Renal pelvis (tissue), 12 donors: ENCODE measurements around the gene KIAA1586. TPM values are rescaled to one million over a fixed set of nuclear protein-coding genes. Genes with fewer than 3 reads are reported as not detected.
"Not testable (repeated sequence)": the region's sequence is repeated elsewhere in the genome, so short reads cannot be mapped to it uniquely, and the experiment has no call there.

Experiments used
- DNase-seq: peaks from one replicate; pipeline ENCODE4 v3.0.0-alpha.2; 2013
- long read RNA-seq, 16 experiments: transcript quantifications; one replicate each; lab custom pipeline, GENCODE V29; 2026
- polyA plus RNA-seq, 3 donors: library from polyadenylated mRNA; unstranded; fragments of 120-200 nt; gene quantifications; one replicate each; pipeline ENCODE4 v1.2.1, GENCODE V29; 2013; ENCODE audit not compliant: insufficient read length in 3 of 3

KIAA1586 gene
- 10 to 100 TPM; 19.5 to 23.1 (median 22.5) TPM for polyA plus RNA-seq
- long read RNA-seq, donor 1, transcript KIAA1586-201 (4 exons, 2,933 nt) = major isoform, 7 of 31 reads
- long read RNA-seq, donor 1, partial matches to known transcripts = 22 of 31 reads
- long read RNA-seq, donor 1, other reads (novel, unspliced or antisense) = 0 of 31 reads
- long read RNA-seq, donor 2, transcript KIAA1586-201 (4 exons, 2,933 nt) = major isoform, 10 of 31 reads
- long read RNA-seq, donor 2, partial matches to known transcripts = 17 of 31 reads
- long read RNA-seq, donor 2, other reads (novel, unspliced or antisense) = 0 of 31 reads
- long read RNA-seq, donor 3, transcript KIAA1586-201 (4 exons, 2,933 nt) = major isoform, 11 of 11 reads
- long read RNA-seq, donor 3, partial matches to known transcripts = 0 of 11 reads
- long read RNA-seq, donor 3, other reads (novel, unspliced or antisense) = 0 of 11 reads
- long read RNA-seq, donor 4, transcript KIAA1586-201 (4 exons, 2,933 nt) = major isoform, 7 of 27 reads
- long read RNA-seq, donor 4, partial matches to known transcripts = 20 of 27 reads
- long read RNA-seq, donor 4, other reads (novel, unspliced or antisense) = 0 of 27 reads
- long read RNA-seq, donor 5, transcript KIAA1586-201 (4 exons, 2,933 nt) = major isoform, 7 of 9 reads
- long read RNA-seq, donor 5, partial matches to known transcripts = 0 of 9 reads
- long read RNA-seq, donor 5, other reads (novel, unspliced or antisense) = 0 of 9 reads
- long read RNA-seq, donor 6, transcript KIAA1586-201 (4 exons, 2,933 nt) = major isoform, 10 of 13 reads
- long read RNA-seq, donor 6, partial matches to known transcripts = 0 of 13 reads
- long read RNA-seq, donor 6, other reads (novel, unspliced or antisense) = 0 of 13 reads
- long read RNA-seq, donor 7, transcript KIAA1586-201 (4 exons, 2,933 nt) = major isoform, 13 of 40 reads
- long read RNA-seq, donor 7, partial matches to known transcripts = 26 of 40 reads
- long read RNA-seq, donor 7, other reads (novel, unspliced or antisense) = 0 of 40 reads
- long read RNA-seq, donor 8, transcript KIAA1586-201 (4 exons, 2,933 nt) = major isoform, 5 of 6 reads
- long read RNA-seq, donor 8, partial matches to known transcripts = 0 of 6 reads
- long read RNA-seq, donor 8, other reads (novel, unspliced or antisense) = 0 of 6 reads
- long read RNA-seq, donor 9, transcript KIAA1586-201 (4 exons, 2,933 nt) = major isoform, 5 of 7 reads
- long read RNA-seq, donor 9, partial matches to known transcripts = 0 of 7 reads
- long read RNA-seq, donor 9, other reads (novel, unspliced or antisense) = 0 of 7 reads
- long read RNA-seq, donor 10, transcript KIAA1586-201 (4 exons, 2,933 nt) = major isoform, 8 of 9 reads
- long read RNA-seq, donor 10, partial matches to known transcripts = 0 of 9 reads
- long read RNA-seq, donor 10, other reads (novel, unspliced or antisense) = 0 of 9 reads
- long read RNA-seq, donor 11, transcript KIAA1586-201 (4 exons, 2,933 nt) = major isoform, 7 of 7 reads
- long read RNA-seq, donor 11, partial matches to known transcripts = 0 of 7 reads
- long read RNA-seq, donor 11, other reads (novel, unspliced or antisense) = 0 of 7 reads
- long read RNA-seq, donor 12, transcript KIAA1586-201 (4 exons, 2,933 nt) = major isoform, 10 of 15 reads
- long read RNA-seq, donor 12, transcript KIAA1586-203 (3 exons, 2,883 nt) = minor isoform, 5 of 15 reads
- long read RNA-seq, donor 12, partial matches to known transcripts = 0 of 15 reads
- long read RNA-seq, donor 12, other reads (novel, unspliced or antisense) = 0 of 15 reads
- long read RNA-seq, donor 13, transcript KIAA1586-201 (4 exons, 2,933 nt) = major isoform, 12 of 15 reads
- long read RNA-seq, donor 13, partial matches to known transcripts = 0 of 15 reads
- long read RNA-seq, donor 13, other reads (novel, unspliced or antisense) = 0 of 15 reads
- long read RNA-seq, donor 14, transcript KIAA1586-201 (4 exons, 2,933 nt) = major isoform, 19 of 60 reads
- long read RNA-seq, donor 14, partial matches to known transcripts = 40 of 60 reads
- long read RNA-seq, donor 14, other reads (novel, unspliced or antisense) = 0 of 60 reads
- long read RNA-seq, donor 15, transcript KIAA1586-201 (4 exons, 2,933 nt) = major isoform, 19 of 37 reads
- long read RNA-seq, donor 15, partial matches to known transcripts = 16 of 37 reads
- long read RNA-seq, donor 15, other reads (novel, unspliced or antisense) = 0 of 37 reads
- long read RNA-seq, donor 16, transcript KIAA1586-201 (4 exons, 2,933 nt) = major isoform, 6 of 8 reads
- long read RNA-seq, donor 16, partial matches to known transcripts = 0 of 8 reads
- long read RNA-seq, donor 16, other reads (novel, unspliced or antisense) = 0 of 8 reads

GRCh38 chr6:57046332-57047256 is at the start of gene KIAA1586:
Gene KIAA1586, plus strand, starts transcription at chr6:57046693. Its CDS starts 63 bp downstream, at chr6:57046756.
- DNase-seq = peak; percentile 89

DNA sequence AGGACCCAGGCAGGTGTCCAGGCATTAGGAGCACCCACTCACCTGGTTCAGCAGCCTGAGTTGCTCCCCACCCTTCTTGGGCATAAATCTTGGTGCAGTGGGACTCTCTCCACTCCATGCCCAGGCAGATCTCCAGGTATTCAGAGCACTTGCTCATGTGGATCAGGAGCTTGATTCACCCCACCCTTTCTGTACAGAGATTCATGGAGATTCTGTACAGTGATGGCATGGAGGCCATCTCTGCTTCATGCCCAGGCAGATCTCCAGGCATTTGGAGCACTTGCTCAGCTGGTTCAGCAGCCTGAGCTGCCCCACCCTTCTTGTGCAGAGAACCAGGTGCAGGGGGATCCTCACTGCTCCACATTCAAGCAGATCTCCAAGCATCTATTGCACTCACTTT is 47.4 kb upstream of the KIAA1586 start:
- DNase-seq = no peak

DNA sequence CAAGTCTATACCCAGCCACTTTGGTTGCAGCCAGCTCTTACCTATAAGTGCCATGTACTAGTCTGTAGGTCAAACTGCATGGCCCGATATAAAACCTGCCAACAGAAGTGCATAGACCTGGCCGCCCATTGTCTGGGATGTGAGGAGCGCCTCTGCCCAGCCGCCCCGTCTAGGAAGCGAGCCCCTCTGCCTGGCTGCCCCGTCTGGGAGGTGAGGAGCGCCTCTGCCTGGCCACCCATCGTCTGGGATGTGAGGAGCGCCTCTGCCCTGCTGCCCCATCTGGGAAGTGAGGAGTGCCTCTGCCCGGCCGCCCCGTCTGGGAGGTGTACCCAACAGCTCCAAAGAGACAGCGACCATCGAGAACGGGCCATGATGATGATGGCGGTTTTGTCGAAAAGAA is 46.7 kb upstream of the KIAA1586 start:
- DNase-seq = not testable (repeated sequence)

DNA sequence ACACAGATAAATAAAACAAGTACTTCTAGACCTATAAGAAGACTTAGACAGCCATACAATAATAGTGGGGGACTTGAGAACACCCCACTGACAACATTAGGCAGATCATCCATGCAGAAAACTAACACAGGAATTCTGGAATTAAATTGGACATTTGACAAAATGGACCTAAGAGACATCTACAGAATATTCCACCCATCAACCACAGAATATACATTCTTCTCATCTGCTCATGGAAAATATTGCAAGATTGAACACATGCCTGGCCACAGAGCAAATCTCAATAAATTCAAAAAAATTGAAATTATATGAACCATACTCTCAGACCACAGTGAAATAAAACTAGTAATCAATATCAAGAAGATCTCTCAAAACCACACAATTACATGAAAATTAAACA is 44.3 kb upstream of the KIAA1586 start:
- DNase-seq = no peak

- no peak for DNase-seq
These were observed 42.2 kb upstream of the KIAA1586 start for GRCh38 chr6:57004292-57004691.

GRCh38 chr6:57006101-57006500 is 40.4 kb upstream of the KIAA1586 start:
- no peak for DNase-seq

DNA sequence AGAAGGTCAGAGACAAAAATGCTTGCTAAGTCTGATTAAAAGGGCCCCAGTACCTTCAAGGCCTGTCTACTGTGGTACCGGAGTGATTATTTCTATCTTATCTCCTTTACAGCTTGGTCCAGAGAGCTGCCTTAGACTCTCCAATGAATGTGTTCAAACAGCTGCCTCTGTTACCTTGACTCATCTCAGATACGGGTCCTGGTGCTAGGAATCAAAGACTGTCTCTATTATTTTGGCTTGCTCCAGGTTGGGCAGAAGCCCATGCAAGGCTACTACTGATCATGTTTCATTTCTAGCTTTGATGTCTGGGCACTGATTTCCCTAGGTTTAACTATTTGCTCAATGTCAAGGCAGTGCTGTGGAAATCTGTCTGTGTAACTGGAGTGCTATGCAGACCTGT is 38.4 kb upstream of the KIAA1586 start:
- DNase-seq = not testable (repeated sequence)

DNA sequence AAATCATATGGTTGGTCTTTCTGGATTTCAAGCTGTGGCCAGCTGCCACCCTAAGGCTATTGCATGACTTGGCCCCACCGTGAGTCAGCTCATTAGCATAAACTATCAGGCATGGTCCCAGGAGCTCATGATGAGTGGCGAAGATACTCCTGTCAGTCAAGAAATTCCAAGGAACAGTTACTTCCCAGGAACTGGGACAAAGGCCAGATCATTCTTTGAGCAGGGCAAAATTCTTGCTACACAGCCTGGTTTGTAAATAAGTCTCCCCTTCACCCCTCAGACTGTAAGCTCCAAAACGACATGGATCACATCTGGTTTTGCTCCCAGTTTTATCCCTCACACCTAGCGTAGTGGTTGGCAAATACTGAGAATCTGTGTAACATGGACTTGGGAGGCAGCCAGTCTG is 33.0 kb upstream of the KIAA1586 start:
- no peak for DNase-seq

- peak; percentile 24 for DNase-seq
These were observed 29.4 kb upstream of the KIAA1586 start for GRCh38 chr6:57017069-57017468.

- no peak for DNase-seq
These were observed 28.7 kb upstream of the KIAA1586 start for GRCh38 chr6:57017841-57018240.

- no peak for DNase-seq
These were observed 27.1 kb upstream of the KIAA1586 start for GRCh38 chr6:57019434-57019833.

DNA sequence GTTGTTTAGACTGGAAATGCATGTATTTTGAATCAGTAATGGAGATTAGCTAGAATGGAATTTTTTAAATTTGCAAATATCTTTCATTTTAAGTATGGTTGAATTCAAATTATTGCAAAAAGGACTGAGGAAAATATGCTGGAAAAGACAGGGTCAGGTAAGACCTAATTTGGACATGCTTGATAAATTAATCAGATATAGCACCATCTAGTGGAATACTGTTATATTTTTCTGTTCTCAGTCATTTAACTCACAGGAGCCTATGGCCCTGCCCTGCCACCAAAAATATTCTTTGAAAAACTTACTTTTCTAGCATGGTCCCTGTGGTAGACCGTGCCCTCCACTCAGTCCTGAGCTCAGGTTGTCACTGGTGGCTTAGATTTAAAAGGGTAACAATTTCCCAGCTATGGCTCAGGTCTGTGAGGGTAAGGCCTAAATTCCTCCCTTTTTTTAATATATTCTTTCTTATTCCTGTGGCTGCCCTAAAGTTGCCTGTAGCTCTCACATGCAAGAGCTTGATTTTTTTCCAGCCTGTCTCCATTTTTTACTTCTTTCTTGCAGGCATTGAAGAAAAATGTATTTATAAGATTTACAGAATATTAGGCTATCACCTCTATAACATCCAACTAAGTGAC is 25.3 kb upstream of the KIAA1586 start:
- DNase-seq = peak; percentile 22

DNA sequence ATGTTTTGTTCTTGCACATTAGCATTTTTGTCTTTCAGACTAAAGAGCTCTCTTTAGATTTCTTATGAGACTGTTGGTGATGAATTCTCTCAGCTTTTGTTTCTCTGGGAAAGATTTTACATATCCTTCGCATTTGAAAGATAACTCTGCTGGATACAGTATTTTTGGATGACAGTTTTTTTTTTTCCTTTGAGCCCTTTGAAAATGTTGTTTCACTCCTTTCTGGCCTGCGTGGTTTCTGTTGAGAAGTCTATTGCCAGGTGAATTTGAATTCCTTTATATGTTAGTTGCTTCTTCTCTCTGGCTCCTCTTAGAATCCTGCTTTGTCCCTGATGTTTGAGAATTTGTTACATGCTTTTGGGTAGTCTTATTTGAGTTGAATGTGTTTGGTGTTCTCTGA is 22.2 kb upstream of the KIAA1586 start:
- DNase-seq = no peak

- no peak for DNase-seq
These were observed 21.7 kb upstream of the KIAA1586 start for GRCh38 chr6:57024775-57025174.

- no peak for DNase-seq
These were observed 20.5 kb upstream of the KIAA1586 start for GRCh38 chr6:57026001-57026400.

GRCh38 chr6:57027301-57027700 is 19.2 kb upstream of the KIAA1586 start:
- no peak for DNase-seq

- DNase-seq = peak; percentile 19
These were observed 17.3 kb upstream of the KIAA1586 start for GRCh38 chr6:57029213-57029612.

GRCh38 chr6:57033228-57033627 is 13.3 kb upstream of the KIAA1586 start:
- no peak for DNase-seq
